HG02610 (cell line): ENCODE results near the gene WBP2.
"Not testable (repeated sequence)": the region's sequence is repeated elsewhere in the genome, so short reads cannot be mapped to it uniquely, and the experiment has no call there.

Experiments used
- ATAC-seq: cut with Tn5 transposase; IDR thresholded peaks from one replicate; pipeline ENCODE4 v1.9.1; 2021; ENCODE audit warnings: mild to moderate bottlenecking, moderate library complexity; ENCODE audit not compliant: unreplicated experiment

The WBP2 gene

GRCh38 chr17:75889454-75889853 is 34.3 kb upstream of the WBP2 start:
- ATAC-seq, result no peak

DNA sequence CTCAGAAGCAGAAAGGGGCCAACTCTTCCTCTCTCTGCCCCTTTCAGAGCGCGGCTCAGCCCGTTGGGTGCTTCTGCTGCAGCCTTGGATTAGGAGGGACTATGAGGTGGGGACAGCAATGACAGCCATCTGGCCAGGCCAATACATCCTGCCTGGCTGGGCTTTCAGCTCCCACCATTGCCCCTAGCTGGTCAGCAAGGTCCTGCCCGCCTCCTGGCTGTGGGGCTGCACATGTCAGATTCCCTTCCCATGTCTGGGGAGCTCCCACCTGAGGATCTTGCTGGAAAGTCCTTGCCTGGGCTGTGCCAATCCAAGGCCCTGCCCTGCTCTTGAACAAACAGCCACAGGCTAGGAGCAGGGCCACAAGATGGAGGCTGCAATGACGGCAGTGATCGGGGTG is 33.3 kb upstream of the WBP2 start:
- ATAC-seq, result no peak

- not testable (repeated sequence) for ATAC-seq
Observed at GRCh38 chr17:75885860-75886259, 30.7 kb upstream of the WBP2 start.

GRCh38 chr17:75885431-75885830 is 30.3 kb upstream of the WBP2 start:
- no peak for ATAC-seq

GRCh38 chr17:75881678-75882454 is 26.7 kb upstream of the WBP2 start:
- ATAC-seq, result no peak

DNA sequence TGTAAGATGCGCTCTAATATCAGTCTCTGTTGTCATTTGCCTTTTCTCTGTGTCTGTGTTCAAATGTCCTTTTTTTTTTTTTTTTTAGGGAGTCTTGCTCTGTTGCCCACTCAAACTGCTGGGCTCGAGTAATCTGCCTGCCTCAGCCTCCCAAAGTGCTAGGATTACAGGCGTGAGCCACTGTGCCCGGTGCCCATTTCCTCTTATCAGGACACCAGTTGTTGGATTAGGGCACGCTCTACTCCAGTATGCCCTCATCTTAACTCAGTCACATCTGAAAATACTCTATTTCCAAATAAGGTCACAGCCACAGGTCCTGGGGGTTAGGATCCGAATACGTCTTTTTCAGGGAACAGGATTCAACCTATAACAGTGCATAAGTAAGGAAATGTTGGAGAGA is 25.1 kb upstream of the WBP2 start:
- ATAC-seq, result no peak

DNA sequence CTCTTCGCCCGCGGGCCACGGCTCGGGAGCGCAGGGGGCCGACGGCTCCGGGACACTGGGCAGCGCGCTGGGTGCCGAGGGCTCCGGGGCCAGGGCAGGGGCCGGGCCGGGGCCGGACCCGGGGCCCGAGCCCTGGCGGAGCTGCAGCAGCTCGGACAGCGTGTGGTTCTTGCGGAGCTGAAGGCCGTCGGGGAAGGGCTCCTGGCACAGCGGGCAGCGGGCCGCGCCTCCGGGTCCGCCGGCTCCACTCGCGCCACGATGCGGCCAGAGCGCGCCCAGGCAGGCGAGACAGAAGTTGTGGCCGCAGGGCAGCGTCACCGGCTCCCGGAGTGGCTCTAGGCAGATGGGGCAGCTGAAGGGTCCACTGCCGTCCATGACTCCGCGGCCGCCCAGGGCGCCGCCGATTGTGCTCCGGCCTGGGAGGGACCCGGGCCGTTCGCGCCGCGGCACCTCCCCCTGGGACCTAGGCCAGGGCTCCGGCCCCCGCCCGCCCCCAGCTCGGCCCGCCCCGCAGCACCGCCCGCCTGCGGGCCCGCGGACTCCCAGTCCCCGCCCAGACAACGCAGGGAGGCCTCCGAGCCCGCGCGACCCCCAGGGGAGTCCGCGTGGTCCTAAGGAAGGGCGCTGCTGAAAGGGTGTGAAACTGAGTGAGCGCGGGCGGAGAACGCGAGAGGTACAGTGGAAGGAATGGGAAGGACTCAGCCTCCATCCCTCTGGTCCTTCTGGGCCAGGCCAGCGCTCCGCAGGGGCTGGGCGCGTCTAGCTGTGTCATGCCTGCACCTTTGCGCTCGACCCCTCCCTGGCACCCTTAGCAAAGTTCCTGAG is 23.3 kb upstream of the WBP2 start, which contains the start of gene TRIM47:
TSS of gene TRIM47 (minus strand) at position 408 of the 825 bp plus-strand sequence. CDS start at position 375, 33 bp downstream.
- no peak for ATAC-seq

DNA sequence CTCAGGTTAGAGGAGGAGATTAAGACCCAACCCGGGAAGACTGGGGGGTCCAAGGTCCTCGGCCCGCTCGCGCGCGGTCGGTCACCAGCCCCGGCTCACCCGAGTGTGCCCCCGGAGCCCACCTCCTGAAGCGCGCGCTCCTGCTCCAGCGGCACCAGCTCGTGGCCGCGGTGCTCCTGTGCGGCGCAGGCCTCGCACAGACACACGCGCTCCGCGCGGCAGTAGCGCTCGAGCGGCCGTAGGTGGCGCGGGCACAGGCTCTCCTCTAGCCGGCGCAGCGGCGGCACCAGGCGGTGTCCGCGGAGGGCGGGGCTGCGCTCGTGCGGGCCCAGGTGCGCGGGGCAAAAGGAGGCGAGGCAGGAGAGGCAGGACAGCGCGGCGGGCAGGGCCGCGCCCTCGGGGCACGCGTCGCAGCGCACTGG is 22.6 kb upstream of the WBP2 start:
- no peak for ATAC-seq

DNA sequence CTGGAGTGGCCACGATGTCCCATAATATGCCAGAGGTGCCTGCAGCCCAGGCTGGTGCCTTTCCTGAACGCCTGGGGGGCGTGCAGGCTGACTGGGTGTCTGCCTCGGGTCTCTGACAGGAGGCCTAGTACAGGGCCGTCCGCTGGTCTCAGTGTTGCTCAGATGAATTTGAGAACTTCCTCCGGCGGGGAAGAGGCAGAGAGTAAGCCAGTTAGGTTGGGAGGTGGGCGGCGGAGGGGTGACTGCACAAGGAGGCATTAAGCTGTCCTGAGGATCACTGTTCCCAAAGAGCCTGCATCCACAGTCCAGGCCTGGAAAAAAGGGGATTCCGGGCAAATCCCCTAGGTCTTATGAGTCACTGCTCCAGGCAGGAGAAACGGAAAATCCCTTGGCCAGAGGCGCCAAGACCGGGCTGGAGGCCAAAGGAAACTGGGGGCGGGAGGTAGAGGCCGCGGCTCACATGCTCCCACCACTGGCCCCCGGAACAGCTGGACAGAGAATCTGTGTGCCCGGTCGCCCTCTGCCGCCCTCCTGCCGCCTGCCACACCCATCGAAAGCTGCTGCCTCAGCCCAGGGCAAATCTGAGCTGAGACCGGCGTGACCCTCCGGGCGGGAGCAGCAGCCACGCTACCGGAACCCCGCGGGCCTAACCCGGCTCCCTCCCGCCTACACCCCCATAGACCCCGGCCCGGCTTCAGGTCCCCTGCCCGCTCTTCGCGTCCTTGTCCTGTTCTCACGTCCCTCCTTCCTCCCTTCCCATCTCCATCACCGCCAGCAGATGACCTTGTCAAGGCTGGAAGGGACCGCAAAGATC is 22.0 kb upstream of the WBP2 start:
- no peak for ATAC-seq

DNA sequence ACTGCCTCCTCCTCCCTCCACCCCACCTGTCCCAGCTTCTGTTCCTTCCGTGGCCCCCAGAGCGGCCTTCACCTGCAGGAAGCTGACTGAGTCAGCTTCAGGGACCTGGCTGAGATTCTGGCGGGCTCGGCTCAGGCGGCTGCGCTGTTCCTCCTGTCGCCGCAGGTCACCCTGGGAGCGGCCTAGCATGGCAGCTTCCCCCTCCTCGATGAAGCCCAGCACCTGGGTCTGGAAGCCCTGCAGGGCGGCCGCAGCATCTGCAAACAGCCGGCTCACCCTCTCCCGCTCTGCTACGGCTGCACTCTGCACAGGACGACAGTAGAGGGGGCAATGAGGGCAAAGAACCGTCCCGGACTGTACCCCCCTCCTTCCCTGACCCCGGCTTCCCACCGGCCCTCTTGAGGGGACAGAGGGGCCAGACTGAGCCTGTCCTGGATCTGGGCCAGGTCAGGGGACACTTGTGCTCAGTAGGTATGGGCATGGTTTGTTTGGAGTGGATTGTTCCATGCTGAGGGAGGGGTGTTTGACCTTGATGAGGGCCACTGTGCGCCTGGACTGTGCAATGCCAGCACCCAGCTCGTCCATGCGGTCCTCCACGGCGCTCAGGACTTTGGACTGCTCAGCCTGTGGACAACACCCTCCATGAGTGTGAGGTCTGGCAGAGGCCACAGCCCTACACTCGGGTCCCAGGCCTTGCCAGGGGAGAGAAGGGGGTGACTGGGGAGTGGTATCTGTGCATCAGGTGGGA is 21.2 kb upstream of the WBP2 start:
- no peak for ATAC-seq

GRCh38 chr17:75875940-75876189 is 20.7 kb upstream of the WBP2 start:
- ATAC-seq, result no peak

DNA sequence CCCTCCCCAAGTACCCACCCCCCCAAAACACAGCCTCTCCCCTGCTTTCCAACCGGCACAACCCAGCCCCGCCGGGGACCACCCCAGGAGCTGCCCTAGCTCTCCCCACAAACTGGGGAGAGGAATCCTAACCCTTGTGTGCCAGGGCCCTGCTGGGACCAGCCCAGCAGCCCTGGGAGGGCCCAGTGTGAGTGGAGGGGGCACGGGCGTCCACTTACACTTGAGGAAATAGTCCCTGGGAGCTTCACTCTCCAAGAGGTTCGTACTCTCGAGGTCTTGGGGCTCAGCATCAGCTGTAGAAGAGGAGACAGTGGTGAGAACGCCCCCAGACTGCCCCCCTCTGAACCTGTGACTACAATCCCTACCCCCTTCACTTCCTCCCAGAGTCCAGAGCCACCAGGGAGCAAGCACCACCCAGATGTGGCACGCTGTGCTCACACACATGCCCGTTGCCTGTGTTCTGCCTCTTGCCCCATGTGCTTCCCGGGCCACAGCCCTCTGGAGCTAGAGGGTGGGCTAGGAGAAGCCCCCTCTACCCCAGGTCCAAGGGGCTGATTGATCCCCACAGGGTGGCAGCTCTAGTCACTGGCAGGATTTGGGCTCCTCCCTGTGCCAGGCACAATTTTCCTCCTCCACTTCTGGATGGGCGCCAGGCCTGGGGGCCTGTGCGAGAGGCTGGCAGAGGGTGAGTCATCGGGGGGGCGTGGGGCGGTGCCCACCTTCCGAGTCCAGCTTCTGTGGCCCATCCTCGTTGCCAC is 20.2 kb upstream of the WBP2 start:
- ATAC-seq, result no peak

GRCh38 chr17:75874323-75875181 is 19.4 kb upstream of the WBP2 start:
- ATAC-seq, result no peak

- no peak for ATAC-seq
Observed at GRCh38 chr17:75873587-75874322, 18.6 kb upstream of the WBP2 start.

DNA sequence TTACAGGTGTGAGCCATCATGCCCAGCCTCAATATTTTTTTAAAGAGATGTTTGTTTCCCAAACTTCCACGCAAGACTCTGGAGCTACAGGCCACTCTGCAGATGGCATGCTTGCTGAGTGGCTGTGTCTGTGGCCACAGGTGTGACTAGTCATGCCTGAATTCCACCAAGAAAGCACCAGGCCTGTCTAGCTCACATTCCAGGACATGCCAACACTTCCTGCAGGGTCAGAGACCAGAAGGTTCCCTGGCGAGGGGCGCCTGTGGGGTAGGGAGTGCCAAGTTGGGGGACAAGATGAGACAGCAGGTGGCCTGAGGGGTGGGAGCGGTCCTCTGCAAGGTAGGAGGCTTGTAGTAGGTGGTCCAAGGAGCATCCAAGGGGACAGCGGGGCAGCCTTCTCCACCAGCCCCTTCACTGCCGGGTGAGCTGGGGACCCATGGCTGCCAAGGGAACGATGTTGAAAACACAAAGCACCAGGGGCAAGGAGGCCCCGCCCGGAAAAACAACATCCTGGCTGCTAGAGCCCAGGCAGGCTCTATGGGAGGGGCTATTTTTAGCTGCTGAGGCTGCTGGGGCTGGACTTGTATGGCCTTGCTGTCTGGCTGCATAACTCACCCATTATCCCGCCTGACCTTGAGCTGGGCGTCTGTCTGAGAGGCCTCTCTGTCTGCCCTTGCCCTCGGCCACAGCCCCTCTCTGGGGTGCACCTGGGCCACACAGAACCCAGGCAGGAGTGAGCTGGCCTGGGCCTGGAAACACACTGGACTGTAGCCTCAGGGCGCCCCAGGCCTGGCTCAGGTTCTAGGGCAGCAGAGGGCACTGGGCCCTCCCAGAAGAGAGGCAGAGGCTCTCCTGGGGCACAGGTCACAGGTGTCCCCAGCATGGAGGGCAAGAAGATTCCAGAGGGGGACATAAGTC is 17.6 kb upstream of the WBP2 start:
- no peak for ATAC-seq

GRCh38 chr17:75870228-75870627 is 15.1 kb upstream of the WBP2 start:
- not testable (repeated sequence) for ATAC-seq
